ENCODE data around the gene NODAL.

NODAL gene

DNA sequence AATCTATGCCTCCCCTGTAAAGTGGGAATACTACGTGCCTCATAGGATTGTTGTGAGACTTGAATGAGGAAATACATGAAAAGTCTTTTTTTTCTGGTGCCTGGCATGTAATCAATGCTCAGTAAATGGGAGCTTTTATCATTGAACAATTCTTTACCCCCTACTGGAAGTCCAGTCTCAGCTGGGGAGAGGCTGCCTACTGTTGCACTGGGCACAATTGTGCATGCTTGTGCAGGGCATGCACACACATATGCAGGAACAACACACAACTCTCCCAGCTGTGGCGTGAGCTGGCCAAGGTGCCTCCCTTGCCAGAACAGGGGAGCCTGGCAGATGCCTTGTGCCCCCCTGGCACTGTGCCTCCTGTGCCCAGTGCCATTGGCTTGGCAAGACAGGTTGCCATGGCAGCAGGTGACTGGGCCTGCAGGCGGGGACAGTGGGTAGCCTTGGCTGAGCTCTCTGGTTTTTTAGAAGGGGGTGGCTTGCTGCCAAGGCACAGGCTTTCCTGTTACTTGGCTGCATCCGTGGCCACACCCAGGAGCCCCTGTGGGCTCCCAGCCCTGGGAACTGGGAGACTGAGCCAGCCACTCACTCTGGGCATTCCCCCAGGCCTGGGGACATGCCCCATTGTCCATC is 21.0 kb upstream of the NODAL start:
- DNase-seq, result no peak

DNA sequence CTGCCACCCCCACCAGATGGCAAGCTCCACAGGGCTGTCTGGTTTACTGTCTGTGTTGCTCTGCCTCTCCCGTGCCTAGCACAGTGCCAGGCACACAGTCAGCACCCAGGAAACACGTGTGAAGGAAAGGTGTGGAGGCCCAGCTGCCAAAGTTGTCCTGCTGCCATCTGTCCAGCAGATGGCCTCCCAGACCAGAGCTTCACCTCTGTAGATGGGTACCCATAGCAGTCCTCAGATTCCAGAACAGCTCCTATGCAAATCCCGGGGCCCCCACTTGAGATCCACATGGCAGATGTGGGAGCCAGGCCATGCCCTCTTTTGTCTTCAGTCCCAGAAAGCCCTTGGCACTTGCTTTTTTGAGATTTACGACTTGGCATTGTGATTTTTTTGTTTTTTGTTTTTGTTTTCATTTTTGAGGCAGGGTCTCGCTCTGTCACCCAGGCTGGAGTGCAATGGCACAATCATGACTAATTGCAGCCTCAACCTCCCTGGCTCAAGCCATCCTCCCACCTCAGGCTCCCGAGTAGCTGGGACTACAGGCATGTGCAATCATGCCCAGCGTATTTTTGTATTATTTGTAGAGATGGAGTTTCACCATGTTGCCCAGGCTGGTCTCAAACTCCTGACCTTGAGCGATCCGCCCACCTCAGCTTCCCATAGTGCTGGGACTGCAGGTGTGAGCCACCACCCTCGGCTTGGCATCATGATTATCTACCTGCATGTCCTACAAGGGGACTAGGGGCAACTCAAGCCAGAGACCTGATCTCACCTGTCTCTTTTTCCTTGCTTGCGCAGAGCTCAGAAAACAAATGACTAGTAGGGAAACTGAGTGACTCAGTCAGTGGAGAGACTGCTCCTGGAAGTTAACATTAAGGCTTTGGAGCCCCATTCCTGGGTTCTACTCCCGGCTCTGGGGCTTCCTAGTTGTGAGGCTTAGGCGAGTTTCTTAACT is 20.2 kb upstream of the NODAL start:
- peak; percentile 40 to 49 for DNase-seq

DNA sequence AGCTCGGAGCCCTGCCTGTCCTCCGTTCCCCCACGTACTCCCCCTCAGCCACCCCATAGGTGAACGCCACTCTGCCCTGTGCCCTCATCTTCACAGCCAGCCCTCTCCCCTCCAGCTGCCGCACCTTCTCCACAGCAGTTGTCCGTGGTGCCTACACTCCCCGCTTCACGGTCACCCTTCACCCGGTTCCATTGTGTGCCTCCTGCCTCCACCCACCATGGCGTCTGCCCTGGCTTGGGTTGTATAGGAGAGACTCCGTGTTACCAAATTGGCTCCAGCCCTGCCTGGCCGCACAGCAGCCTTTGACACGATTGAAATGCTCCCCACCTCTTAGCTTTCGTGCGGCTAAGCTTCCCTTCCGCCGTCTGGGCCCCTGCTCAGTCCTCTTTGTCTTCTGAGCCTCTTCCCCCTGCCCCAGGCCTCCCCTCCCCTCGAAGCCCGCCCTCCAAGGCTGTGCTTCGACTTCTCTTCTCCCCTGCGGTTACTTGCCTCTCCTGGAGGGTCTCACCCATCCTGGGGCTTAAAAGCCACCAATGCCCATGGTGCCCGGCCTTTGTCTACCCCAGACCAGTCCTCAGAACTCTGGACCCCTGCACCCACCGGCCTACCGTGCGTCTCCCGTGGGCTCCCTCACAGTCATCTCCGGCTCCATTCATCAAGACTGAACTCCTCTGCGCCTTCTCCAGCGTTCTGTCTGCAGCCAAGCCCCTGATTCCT is 18.5 kb upstream of the NODAL start:
- DNase-seq, result no peak

DNA sequence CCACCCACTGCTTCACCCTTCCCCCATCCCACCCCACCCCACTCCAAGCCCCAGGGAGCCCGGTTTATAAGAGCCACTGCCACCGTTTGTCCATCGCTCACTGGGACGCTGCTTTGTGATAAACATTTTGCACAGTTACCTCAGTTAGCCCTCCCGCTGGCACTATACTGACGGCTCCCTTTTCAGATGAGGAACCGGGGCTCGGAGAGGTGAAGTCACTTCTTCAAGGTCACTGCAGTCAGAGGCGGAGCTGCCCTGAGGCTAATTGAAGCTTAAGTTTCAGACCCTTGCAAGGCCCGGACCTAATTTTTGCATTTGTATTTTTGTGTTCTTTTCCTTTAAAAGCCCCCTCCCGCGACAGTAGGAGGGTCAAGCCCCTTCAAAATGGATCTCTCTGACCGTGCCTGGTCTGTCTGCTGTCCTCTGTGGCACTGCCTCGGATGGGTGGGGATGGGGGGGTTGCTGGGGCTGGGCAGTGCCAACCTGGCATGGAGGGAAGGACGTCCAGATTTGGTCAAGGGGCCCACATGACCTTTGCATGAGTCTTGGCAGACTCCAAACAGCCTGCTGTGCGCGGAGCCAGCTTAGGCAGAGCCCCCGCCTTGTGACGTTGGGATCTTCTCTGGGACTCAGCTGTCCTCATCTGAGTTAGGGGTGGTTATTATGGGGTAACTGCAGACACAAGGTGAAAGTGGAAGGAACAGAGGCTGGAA is 17.7 kb upstream of the NODAL start:
- no peak for DNase-seq

DNA sequence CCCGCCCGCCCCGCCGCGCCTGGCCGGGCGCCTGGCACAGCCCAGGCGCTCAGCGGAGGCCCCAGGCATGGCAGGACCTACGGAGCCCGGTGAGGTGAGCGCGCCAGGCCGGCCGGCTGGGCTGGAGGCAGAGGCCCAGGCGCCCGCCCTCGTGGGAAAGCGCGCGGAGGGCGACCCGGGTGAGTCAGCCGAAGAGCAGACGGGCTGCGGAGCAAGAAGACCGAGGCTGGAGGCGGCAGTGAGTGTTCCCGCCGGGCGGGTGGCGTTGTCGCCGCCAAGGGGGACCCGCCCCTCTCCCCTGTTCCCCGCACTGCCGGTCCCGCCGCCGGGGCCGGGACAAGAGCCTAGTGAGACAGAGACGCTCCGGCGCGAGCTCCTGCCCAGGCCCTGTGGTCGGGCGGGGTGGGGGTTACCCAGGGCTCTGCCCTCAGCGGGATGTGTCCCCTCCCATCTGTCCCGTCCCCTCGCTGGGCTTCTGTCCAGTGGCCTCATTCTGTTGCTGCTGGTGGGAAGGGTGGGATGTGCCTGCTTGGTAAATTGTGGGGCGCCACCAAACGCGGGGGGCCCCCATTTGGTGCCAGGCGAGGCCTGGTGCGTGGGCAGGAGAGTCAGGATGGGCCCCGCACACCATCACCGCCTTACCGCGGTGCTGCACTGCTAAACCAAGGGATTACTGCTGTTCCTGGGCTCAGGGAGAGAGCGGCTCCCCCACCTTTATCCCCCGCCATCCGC is 17.0 kb upstream of the NODAL start:
- DNase-seq, result peak; percentile 52 to 60

DNA sequence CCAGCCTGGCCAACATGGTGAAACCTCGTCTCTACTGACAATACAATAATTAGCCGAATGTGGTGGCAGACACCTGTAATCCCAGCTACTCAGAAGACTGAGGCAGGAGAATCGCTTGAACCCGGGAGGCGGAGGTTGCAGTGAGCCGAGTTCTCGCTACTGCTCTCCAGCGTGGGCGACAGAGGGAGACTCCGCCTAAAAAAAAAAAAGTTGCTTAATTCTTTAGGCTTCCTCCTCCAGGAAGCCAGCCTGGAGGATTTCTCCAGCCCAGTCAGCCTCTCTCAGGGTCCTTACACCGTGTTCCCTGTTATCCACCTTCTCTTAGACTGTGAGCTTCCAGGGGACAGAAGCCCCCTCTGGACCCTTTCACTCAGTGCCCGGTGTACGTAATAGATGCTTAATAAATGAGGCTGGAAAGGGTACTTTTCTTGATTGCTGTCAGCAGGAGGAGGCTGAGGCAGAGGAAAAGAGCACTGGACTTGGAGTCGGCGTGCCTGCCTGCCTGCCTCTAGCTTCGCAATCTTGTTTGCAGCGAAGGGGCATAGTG is 16.4 kb upstream of the NODAL start:
- DNase-seq, result no peak

DNA sequence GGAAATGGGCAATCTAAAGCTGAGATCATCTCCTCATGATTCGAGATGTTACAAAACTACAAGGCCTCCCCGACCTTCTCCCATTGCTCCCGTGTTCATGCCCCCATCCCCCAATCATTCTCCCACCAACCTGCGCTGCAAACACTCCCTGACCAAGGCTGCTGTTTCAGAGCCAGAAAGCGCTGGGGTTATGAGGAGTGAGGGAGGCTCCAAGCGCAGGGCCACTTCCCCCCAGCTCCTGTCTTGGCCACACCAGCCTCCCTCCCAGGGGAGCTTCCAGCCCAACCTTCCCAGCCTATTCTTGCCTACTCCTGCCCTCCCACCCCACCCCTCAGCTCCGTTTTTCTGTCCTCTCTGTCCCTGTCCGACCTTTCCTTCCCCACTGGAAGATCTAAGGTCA is 14.7 kb upstream of the NODAL start:
- no peak for DNase-seq

DNA sequence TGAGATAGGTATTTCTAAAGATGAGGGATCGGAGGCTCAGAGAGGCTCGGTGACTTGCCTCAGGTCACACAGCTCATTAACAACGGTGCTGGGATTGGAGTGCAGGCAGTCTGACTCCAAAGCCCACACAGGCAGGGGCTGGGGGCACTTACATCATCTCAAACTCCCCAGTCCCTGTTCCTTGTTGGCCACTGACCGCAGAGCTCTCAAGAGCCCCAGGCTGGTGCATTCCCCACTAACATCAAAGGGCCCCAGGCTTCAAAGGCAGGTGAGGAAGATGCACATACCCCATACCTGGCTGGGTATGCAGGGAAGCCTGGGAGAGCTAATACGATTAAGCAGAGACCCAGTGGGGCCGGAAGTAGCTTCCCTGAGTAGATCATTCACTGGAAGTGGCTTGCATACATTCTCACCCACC is 13.7 kb upstream of the NODAL start:
- no peak for DNase-seq

DNA sequence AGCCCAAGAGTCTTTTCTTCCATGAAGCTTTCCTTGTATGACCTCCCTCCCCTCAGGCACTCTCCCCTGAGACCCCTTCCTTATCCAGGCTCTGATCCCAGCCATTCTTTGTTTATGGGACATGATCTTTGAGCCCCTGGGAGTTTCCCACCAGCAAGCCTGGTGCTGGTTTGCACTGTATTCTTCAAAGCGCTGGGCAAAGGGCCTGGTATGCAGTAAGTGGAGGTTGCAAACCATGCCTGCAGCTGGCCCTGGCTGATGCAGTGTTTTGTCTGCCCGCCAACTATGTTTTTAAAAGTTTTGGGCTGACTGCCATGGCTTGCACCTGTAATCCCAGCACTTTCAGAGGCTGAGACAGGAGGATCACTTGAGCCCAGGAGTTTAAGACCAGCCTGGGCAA is 6.8 kb upstream of the NODAL start:
- DNase-seq, result no peak

DNA sequence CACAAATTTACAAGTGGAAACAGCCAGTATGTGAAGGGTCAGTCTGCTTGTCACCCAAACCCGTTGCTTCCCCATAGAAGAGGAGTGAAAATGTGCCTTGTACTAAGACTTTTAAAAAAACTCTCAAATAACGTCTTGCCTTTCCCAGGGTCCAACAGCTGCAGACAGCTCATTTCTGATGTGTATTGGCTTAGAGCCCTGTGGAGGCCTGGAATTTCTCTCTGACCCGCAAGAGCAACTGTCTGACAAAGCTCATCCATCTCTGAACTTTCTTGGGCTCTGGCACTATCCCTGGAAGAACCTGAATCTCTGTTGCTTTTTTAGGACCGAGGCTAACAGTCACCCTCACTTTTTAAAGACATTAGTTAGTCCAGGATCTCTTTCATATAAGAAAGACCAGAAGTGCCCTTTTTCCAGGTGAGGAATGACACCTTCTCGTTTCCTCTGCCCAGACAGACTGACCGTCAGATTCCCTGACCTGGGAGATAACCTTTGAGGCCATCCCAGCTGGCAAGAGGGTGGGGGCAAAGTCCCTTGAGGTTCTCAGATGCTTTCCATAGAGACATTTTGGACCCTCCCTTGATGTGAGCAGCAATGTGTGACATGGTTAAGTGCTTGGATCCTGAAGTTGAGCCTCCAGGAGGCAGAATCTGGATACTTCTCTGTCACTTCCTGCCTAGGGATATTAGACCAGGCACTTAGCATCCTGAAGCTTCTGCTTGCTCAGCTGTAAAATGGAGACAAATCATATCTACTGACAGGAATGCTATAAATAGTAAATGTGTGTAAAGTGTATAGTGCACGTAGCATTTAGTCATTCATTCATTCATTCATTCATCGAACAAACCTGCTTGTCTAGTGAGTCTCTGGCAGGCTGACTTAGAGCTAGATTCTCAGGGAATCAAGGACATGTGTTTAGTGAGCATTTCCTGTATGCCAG is 4.5 kb upstream of the NODAL start:
- DNase-seq, result no peak

DNA sequence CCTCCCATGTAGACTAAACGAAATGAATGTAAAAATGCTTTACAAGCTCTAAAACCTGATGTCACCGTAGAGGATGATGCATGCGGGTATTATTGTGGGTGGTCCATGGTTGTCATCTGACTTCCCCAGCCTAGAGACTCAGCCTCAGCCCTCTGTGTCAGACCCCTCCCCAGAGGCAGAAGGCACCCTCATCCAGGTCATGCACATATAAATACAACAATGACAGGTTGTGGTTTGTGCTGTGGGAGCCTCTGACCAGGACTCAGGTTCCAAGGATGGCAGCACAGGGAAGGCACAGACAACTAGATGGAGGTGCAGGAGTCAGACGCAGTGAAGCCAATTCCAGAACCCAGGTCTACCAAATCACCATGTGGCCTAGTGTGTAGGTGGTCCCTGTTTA is 3.3 kb upstream of the NODAL start:
- DNase-seq, result no peak

DNA sequence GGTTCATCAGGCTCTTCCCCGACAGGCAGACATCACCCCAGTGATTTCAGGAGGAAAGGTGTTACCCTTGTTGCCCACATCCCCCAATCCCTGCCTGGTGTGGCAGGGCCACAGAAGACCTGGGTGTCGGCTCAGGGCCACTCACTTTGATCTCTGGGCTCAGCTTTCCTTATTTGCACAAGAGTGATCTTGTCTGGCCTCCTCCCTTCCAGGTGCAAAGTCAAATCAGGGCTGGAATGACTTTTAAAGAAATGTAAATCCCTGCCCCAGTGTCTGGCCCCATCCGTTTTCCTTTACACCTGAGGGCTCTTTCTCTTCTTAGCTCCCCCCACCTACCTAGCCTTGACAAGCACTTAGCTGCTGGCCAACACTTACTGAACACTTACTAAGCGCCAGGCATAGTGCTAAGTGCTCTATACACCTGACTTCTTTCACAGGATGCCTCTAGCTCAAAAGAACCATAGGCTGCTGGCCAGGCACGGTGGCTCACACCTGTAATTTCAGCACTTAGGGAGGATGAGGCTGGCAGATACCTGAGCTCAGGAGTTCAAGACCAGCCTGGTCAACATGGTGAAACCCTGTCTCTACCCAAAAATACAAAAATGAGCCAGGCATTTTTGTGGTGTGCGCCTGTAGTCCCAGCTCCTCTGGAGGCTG is 979 bp upstream of the NODAL start:
- no peak for DNase-seq

DNA sequence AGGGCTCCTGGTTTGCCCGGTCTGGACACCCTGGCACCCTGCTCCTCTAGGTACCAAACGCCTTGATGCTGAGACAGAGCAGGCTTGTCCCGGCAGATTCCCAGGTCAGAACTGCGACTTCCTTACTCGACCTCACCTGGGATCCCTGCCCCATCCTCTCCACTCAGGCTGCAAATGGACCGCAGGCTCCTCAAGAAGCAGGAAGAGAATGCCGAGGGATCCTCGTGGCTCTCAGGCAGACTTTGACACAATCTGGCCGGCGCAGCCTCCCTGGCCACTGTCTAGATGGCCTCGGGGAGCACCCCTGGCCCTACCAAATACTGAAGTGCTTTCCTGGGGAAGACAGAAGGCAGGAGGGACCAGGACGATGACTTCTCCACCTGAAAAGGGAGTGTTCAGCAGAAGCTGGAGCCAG is 421 bp upstream of the NODAL start:
- DNase-seq, result no peak

DNA sequence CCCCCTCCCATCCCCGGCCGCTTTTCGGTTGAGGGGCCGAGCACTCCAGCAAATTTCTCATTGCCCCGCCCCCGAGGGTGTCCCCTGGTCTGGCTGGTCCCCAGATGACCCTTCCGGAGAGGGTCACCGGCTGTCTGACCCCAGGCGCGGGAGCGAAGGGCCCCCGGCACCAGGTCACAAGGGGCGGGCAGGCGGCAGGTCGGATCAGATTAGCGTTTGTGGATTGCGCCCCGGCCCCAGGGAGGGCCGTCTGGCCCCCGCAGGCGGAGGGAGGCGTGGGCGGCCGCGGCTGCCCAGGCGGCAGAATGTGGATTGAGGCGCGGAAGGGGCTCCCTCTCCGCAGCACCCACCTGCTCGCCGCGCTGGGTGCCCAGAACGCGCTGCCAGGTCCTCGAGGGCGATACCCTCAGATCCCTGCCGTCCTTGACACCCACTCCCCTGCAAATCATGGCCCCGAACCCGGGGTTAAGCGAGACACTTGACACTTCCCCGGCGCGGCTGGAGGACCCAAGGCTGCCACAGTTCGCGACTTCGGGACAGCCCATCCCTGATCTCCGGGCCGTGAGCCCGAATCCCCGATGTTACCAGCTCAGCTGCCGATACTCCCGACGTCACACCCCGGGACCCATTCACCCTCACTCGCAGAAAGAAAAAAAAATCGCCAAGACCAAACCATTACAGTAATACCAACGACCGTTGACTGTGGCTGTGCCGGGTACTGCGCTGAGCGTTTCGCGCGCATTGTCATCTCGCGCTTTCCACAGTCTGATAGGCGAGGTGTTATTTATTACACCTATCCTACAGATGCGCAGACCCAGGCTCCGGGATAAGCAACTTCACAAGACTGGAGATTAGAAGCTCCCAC is 953 bp downstream of the NODAL start:
- DNase-seq, result no peak

DNA sequence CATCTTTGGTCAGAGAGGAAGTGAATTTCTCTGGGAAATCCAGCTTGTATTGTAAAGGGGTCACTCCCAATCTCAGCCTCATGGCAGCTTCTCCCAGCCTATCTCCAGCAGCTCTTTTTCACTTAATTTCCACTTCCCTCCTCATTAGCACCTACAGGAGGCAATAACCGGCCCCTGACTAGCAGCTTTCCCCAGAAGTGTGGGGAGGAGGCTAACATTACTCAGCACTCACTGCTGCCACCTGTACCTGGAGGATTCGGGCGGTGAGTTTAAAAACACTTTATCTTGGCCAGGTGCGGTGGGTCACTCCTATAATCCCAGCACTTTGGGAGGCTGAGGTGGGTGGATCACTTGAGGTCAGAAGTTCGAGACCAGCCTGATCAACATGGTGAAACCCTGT is 3.8 kb downstream of the NODAL start:
- DNase-seq, result no peak

DNA sequence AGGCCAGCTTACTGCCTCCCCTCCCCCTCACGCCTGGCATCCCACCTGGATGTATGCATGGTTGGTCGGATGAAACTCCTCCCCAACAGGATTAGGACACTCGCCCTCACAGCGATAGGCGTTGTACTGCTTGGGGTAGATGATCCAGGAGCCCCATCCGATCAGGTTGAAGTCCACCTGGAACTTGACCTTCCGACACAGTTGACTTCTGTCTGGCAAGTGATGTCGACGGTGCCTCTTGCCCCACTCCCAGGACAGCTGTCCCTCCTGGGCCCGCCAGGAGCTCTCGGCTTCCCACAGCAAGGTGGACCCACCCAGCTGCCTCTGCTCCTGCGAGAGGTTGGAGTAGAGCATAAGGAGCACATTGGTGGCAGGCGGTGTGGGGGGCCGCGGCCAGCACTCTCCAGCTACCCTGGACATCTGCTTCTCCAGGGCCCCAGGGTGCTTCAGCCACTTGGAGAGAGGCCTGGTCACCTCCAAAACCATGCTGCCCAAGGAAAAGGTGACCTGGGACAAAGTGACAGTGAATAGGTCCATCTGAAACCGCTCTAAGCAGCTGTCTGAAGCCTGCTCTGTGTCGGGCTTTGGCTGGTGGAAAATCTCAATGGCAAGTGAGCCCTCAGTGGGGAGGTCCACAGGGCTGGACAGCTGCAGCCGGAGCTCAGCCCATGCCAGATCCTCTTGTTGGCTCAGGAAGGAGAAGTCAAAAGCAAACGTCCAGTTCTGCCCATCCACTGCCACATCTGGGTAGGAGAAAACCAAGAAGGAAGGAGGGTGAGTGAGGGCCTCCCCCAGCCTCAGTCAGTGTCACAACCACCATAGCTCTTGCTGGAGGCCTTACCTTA is 6.0 kb downstream of the NODAL start:
- DNase-seq, result no peak

DNA sequence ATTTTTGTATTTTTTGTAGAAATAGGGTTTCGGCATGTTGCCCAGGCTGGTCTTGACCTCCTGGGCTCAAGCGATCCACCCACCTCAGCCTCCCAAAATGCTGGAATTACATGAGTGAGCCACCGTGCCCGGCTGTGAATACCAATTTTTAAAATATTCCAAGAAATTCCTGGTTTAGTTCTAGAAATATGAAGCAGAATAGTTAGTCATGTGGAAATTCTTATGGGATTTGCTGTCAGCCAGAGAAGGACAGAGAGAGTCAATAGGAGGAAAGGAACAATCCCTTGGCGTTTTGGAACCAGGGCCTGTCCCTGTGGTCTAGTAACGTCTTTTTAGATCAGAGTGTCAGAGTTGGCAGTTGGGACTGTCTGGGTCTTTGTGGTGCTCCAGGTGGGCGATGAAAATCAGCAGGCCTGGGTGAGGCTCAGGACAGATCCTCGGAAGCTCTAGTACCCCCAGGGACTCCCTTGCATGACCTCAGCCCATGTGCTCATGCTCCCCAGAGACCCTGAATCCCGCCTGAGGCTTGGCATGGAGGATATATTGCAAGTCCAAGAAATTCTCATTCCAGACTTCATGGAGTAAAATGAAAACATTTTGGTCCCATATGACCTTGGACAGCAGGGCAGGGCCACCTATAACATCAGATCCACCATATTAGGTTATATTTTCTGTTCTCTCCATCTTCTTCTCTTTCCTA is 7.8 kb downstream of the NODAL start:
- no peak for DNase-seq

Data from activated CD4-positive, alpha-beta T cell treated with anti-CD3 and anti-CD28 coated beads, Interleukin-2, amount 50 U/mL, for 4 hours (primary cell).